HG03135 (cell line): ENCODE measurements around the gene AGAP1.

ENCODE experiments used
- ATAC-seq: cut with Tn5 transposase; IDR thresholded peaks from one replicate; pipeline ENCODE4 v1.9.1; 2021; ENCODE audit warnings: mild to moderate bottlenecking, moderate library complexity; ENCODE audit not compliant: unreplicated experiment

The AGAP1 gene

GRCh38 chr2:235493775-235494715 is at the start of gene AGAP1:
Gene AGAP1 (plus strand): TSS chr2:235494043.
- no peak for ATAC-seq

GRCh38 chr2:235444101-235444597 is 49.7 kb upstream of the AGAP1 start:
- no peak for ATAC-seq

GRCh38 chr2:235445116-235445515 is 48.7 kb upstream of the AGAP1 start:
- ATAC-seq: no peak

DNA sequence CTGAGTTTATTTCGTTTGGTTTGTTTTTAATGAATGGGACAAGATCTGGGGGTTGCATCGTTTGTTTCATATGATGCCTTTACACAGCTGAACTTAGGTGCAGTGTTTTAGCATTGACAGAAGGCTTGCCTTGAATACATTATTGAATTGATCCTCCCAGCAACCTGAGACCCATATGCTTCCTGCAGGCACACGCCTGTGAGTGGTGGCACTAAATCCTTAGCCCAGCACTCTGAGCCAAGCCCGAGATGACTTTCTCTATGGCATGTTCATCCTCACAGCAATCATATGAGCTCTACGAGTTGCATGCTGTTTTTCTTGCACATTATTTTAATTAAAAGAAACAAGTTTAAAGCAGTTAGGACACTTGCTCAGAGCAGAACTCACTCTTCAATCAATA is 47.8 kb upstream of the AGAP1 start:
- no peak for ATAC-seq

DNA sequence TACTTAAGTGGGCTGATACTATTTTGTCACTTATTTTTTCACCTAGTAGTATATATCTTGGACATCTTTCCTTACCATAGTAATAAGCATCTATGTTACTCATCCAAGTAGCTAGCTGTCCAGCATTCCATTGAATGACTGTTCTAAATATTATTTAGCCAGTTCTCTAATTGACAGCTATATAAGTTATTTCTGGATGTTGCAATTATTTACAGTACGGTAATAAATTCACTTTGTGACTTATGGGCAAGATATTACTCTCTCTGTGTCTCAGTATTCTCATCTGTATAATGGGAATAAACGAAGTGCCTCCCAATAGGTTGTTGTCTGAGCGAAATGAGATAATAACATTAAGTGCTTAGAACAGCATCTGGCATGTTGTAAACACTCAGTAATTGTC is 46.6 kb upstream of the AGAP1 start:
- no peak for ATAC-seq

DNA sequence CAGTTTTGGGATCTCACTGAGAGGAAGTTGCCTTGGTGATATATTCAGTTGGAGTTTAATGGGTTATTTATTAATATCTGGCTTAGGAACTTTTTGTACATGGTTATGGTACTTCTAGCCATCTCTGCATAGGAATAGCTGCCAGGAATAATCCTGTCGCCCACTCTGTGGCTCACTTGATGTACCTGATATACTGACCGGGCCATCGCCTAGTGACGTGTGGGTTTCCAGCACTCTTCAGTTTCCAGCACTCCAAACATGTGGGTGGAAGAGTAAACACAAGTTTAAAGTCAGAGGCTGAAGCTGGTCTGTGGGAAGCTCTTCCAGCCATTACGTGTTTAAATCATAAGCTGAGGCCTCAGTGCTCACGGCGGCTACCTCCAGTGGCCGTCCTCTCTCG is 44.3 kb upstream of the AGAP1 start:
- ATAC-seq: no peak

- ATAC-seq: no peak
Measured at GRCh38 chr2:235453605-235454151, 40.2 kb upstream of the AGAP1 start.

- ATAC-seq: no peak
Measured at GRCh38 chr2:235458839-235459273, 35.0 kb upstream of the AGAP1 start.

GRCh38 chr2:235460548-235461047 is 33.2 kb upstream of the AGAP1 start:
- no peak for ATAC-seq

DNA sequence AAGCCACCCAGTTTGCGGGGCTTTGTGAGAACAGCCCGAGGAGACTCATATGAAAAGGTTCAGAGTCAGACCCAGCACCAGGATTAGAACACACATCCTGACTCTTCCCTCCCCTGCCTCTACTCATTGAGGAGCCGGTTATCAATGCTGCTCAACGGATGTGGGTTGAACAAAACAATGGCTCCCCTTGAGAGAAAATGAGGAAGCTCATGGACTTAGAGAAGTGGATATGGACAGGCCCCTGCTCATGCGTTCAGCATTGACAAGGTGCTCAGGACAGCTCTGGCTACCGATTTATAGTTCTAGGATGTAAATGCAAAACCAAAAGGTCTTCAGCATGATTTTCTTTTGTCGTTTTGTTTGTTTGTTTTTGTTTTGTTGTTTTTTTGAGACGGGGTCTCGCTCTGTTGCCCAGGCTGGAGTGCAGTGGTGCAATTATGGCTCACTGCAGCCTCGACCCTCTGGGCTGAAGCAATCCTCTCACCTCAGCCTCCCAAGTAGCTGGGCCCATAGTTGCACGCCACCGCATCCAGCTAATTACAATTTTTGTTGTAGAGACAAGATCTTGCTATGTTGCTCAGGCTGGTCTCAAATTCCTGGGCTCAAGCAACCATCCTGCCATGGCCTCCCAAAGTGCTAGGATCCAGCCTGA is 32.0 kb upstream of the AGAP1 start:
- ATAC-seq: no peak

DNA sequence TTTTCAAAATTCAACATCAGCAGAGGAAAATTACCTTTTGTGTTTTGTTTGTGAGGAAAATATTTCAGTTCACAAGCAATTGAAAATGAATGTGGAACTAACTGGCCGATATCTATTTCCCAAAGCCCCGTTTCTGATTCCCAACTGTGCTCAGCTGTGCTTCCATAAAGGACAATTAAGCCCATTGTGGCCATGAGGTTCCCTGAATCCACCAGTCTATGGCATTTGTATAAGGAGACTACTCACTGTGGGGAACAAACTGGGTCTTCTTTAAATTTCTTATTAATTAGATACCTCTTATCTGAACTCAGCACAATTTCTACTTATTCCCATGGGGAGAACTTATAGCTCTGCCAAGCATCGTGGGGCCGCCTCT is 31.4 kb upstream of the AGAP1 start:
- ATAC-seq: no peak

DNA sequence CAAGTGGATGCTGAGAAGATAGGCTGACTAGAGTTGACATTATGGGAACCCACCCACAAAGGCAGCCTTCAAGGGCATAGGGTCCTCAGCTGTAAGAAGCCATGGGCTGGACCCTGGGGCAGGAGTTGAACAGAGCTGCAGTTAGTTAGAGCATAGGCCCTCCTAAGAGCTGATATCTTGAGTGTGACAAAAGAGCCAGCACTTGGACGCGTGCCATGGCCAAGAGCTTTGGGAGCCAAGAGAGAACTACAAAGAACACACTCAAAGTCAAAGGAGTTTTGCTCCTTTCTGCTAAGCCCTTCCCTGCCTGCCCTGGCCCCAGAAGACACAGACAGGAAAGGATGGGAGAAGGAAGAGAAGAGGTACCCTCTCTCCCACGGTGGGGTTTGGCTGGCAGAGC is 29.9 kb upstream of the AGAP1 start:
- no peak for ATAC-seq

- ATAC-seq: no peak
Measured at GRCh38 chr2:235467588-235467987, 26.3 kb upstream of the AGAP1 start.

DNA sequence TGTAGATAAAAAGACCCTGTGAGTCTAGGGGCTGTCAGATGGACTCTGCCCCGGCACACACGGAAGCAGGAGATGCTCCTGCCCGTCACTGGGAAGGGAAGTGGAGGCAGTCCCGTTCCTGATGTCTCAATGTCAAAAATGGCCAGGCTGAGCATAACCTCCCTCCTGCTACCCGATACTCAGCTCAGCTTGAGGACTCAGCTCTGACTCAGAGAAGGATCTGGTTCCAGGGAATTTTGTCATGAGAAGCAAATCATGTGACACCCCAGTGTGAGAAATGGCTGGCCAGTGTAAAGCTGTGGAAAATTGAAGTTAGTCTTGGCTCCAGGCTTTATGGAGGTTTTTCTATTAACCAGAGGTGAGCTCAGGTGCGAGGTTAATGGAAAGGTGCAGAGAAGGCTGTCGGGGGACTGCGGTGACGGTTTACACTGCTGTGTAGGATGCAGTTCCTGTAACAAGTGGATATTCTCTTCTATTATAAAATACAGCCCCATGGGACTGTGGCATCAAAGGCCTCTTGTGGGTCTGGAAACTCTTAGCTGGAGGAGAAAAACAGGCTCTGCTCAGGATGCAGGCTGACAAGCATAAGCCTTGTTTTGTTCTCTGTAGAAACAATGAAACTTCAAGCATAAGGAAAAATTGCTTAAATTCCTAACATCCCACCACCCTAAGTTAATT is 24.7 kb upstream of the AGAP1 start:
- ATAC-seq: no peak

DNA sequence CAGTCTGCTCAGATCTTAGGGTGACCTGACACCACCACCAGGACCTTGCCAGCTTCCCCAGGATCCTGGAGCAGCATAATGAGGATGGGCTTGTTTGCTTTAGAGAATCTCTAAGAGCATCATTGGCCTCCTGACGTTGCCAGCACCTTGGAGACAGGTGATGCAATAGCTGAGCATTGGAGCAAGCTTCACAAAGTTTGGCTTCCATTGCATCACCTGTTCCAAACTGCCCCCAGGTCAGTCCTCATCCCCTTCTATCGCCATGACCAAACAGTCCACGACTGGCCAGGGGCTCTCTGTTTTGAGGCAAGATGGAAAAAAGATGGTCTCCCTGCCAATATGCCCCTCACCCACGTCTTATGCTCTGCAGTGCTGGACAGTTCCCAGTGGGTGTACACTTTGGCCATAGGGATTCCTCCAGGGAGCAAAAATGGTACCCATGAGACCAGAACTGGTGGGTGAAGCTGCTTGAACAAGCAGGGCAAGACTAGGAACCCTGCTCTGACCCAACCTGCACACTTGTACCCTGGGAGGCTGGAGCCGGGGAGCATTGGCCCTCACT is 22.6 kb upstream of the AGAP1 start:
- ATAC-seq: no peak

DNA sequence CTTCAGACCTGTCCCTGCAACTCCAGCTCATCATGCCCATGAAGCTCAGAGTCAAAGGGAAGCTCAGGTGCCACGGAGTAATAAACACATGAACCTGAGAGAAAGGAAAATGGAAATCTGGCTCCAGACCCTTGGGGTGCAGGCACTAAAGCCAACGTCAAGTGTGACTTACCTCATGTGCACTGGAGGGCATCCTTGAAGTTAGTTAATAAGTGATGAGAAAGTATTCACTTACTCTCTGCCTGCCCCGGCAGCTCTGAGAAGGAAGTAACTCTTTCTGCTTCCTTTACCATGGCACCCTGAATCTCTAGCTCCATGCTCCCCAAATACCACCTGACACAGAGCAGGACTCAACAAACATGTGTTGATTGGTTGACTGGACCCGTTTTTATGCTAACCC is 21.4 kb upstream of the AGAP1 start:
- no peak for ATAC-seq

DNA sequence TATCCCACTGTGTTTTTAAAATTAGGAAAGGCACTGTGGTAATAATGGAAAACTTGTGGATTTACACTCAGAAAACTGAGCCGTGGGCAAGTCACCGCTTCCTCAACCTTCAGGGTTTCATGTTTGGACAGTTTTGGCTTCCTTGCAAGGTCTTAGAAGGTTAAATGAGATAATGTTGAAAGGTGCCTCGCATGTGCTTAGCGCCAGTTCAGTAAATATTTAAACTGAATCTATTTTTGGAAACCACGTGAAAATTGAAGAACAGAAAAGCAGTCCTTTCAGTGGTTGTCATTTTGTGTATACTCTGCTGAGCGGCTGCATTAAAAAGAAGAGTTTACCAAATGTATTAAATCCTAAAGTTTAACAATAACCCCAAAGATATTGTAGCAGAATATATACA is 15.2 kb upstream of the AGAP1 start:
- ATAC-seq: no peak

DNA sequence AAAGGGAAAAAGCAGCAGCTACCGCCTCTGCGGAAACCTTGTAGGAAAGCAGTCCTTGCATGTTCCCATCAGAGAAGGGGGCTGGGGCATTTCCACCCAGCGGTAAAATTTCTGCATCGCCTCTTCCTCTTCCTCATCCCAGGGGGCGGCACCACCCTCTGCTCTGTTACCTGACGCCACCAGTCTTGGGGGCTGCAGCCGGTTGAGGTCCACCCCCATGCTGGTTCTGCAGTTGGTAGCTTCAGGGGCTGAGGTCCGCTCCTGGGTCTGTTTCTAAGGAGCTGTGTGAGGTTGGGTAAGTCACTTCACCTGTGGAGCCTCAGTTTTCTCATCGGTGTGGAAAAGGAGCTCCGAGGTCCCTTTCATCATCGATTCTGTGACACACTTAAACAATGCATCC is 14.2 kb upstream of the AGAP1 start:
- ATAC-seq: no peak

DNA sequence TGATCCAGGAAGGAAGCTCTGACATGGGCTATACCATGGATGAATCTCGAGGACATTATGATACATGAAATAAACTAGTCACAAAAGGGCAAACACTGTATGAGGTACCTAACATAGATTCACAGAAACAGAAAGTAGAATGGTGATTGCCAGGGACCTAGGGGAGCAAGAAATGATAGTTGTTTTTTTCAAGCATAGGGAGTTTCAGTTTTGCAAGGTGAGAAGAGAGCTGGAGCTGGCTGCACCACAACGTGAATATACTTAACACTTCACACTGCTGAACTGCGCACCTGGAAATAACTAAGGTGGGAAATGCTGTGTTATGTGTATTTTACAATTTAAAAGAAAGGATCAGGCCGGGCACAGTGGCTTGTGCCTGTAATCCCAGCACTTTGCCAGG is 13.2 kb upstream of the AGAP1 start:
- ATAC-seq: no peak

DNA sequence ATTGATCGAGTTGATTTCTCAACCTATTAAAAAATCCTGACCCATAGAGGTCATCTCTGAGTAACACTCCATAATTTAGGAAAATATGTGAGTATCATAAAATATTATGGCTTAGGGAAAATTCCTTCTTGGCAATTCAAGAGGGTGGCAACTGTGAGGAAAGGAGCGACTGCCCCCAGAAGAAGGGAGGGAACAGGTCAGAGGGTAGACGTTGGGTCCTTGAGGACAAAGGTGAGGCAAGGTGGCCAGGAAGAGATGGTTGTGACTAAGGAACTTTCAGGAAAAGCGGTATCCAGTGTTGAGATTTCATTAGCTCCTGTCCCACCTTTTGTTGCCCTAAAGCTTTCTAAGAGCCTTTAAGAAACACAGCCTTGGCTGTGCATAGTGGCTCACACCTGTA is 10.5 kb upstream of the AGAP1 start:
- ATAC-seq: no peak

- ATAC-seq: no peak
Measured at GRCh38 chr2:235485362-235485761, 8.5 kb upstream of the AGAP1 start.
